ENCODE measurements around the gene NKX2-8.

- no peak for TF ChIP-seq ESRRA (CRISPR knock-in tag; IDR thresholded peaks at IDR 0.05; ENCODE audit: borderline replicate concordance)
- TF ChIP-seq CTCF (IDR thresholded peaks at IDR 0.05): no peak
- no peak for TF ChIP-seq NR1H2 (CRISPR knock-in tag; IDR thresholded peaks at IDR 0.05)
- TF ChIP-seq MXD4 (CRISPR knock-in tag; IDR thresholded peaks at IDR 0.05; ENCODE audit: borderline replicate concordance): no peak
- TF ChIP-seq ZNF219 (CRISPR knock-in tag; IDR thresholded peaks at IDR 0.05; ENCODE audit: borderline replicate concordance): no peak
- TF ChIP-seq, protein P1, sequence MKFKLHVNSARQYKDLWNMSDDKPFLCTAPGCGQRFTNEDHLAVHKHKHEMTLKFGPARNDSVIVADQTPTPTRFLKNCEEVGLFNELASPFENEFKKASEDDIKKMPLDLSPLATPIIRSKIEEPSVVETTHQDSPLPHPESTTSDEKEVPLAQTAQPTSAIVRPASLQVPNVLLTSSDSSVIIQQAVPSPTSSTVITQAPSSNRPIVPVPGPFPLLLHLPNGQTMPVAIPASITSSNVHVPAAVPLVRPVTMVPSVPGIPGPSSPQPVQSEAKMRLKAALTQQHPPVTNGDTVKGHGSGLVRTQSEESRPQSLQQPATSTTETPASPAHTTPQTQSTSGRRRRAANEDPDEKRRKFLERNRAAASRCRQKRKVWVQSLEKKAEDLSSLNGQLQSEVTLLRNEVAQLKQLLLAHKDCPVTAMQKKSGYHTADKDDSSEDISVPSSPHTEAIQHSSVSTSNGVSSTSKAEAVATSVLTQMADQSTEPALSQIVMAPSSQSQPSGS (CRISPR knock-in tag; IDR thresholded peaks at IDR 0.05; ENCODE audit: borderline replicate concordance, low read depth): no peak
- no peak for TF ChIP-seq NFYB (CRISPR knock-in tag; conservative IDR thresholded peaks at IDR 0.05; ENCODE audit: low read depth)
- TF ChIP-seq JUN (CRISPR knock-in tag; IDR thresholded peaks at IDR 0.05): no peak
- TF ChIP-seq, protein P2, sequence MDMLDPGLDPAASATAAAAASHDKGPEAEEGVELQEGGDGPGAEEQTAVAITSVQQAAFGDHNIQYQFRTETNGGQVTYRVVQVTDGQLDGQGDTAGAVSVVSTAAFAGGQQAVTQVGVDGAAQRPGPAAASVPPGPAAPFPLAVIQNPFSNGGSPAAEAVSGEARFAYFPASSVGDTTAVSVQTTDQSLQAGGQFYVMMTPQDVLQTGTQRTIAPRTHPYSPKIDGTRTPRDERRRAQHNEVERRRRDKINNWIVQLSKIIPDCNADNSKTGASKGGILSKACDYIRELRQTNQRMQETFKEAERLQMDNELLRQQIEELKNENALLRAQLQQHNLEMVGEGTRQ (CRISPR knock-in tag; IDR thresholded peaks at IDR 0.05): no peak
- no peak for TF ChIP-seq TEAD4 (CRISPR knock-in tag; IDR thresholded peaks at IDR 0.05)
- TF ChIP-seq, protein P3, sequence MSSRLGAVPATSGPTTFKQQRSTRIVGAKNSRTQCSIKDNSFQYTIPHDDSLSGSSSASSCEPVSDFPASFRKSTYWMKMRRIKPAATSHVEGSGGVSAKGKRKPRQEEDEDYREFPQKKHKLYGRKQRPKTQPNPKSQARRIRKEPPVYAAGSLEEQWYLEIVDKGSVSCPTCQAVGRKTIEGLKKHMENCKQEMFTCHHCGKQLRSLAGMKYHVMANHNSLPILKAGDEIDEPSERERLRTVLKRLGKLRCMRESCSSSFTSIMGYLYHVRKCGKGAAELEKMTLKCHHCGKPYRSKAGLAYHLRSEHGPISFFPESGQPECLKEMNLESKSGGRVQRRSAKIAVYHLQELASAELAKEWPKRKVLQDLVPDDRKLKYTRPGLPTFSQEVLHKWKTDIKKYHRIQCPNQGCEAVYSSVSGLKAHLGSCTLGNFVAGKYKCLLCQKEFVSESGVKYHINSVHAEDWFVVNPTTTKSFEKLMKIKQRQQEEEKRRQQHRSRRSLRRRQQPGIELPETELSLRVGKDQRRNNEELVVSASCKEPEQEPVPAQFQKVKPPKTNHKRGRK (CRISPR knock-in tag; IDR thresholded peaks at IDR 0.05; ENCODE audit: borderline replicate concordance): no peak
- no peak for TF ChIP-seq ATF6 (CRISPR knock-in tag; IDR thresholded peaks at IDR 0.05)
- TF ChIP-seq ETV6 (CRISPR knock-in tag; IDR thresholded peaks at IDR 0.05): no peak
- TF ChIP-seq NR2C2 (CRISPR knock-in tag; IDR thresholded peaks at IDR 0.05): no peak
These were observed 43.7 kb upstream of the NKX2-8 start for GRCh38 chr14:36626151-36626550.

Measured in WTC11 (cell line).